Stimulated activated CD4-positive, alpha-beta T cell treated with anti-CD3 and anti-CD28 coated beads, Interleukin-2, amount 100 ng/mL, for 24 hours (primary cell): Measurements from ENCODE around the gene MYO1E.
A peak's percentile ranks its signal among the peaks of the same experiment; 100 is the strongest.

ENCODE experiments used
- DNase-seq, 2 donors: peaks; one replicate each; pipeline ENCODE4 v3.0.0-alpha.2; 2020

MYO1E gene

GRCh38 chr15:59313641-59314332 is 58.9 kb downstream of the MYO1E start:
- no peak for DNase-seq

DNA sequence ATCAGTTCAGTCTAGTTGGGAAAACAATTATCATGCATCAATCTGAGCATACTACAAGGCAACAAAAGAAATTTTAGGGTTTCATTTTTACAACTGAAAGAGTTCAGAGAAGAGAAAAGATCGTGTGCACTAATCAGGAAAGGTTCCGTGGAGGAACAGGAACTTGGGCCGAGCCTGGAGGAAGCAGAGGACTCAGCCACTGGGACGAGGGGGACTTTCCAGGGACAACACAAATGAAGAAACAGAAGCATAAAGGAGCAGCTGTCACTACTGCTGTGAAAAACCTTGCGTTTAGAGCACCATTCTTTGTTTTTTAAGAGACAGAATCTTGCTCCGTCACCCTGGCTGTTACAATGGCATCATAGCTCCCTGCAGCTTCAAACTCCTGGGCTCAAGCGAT is 60.5 kb downstream of the MYO1E start:
- DNase-seq, result no peak

- no peak for DNase-seq
Measured at GRCh38 chr15:59311195-59311594, 61.5 kb downstream of the MYO1E start.

- no peak for DNase-seq
Measured at GRCh38 chr15:59309405-59309804, 63.3 kb downstream of the MYO1E start.

GRCh38 chr15:59307165-59307537 is 65.5 kb downstream of the MYO1E start:
- DNase-seq, result no peak

GRCh38 chr15:59306520-59307164 is 66.0 kb downstream of the MYO1E start:
- no peak for DNase-seq

- DNase-seq, result no peak
Measured at GRCh38 chr15:59304807-59305206, 67.9 kb downstream of the MYO1E start.

DNA sequence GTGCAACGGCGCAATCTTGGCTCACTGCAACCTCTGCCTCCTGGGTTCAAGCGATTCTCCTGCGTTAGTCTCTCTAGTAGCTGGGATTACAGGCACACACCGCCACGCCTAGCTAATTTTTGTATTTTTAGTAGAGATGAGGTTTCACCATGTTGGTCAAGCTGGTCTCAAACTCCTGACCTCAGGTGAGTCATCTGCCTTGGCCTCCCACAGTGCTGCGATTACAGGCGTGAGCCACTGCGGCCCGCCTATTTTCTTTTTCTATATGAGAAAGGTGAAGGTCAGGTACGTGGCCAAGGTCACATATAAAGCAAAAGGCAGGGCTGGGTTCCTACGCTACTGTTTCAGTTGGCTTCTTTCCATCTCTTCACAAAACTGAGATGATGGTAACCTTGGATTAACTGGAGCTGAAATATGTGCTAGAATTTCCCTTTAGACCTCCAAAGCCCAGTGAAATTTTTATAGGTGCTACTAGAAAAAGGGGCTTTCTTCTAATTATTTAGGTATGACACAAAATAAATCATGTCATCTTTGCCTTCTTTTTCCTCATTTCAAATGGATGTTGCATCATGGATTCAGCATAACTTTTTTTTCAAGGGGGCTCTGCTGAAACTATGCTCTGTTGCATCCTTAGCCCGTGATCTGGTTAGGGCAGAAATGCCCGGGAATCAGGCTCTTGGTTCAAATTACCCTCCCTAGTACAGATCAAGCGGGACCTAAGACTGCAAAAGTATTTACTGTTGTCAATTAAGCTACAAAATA is 68.5 kb downstream of the MYO1E start:
- no peak for DNase-seq

GRCh38 chr15:59303633-59304032 is 69.0 kb downstream of the MYO1E start:
- no peak for DNase-seq

DNA sequence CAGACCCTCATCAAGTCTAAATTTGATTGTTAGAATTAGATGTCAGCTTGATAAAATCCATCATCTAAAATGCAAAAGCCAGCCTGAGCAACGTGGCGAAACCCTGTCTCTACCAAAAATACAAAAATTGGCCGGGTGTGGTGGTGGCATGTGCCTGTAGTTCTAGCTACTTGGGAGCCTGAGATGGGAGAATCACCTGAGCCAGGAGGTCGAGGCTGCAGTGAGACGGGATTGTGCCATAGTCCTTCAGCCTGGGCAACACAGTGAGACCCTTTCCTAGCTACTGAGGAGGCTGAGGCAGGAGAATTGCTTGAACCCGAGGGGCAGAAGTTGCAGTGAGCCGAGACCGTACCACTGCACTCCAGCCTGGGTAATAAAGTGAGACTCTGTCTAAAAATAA is 69.5 kb downstream of the MYO1E start:
- no peak for DNase-seq

DNA sequence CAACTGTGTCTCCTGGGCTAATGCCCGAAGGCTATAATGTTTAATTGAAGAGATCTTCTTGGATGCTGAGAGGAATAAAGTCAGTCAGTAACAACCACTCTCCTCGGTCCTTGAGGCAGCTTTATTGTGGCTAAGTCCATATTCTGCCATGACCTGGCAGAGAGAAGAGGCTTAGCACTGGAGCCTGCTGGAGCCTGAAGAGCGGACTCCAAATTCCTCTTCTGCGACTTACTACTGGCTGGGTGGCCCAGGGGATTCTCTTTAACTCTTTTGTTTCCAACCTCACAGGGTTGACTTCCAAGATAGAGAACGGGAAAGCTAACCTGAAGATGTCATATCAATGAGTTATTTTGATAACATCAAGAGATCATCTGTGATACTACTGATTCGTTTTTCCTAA is 71.1 kb downstream of the MYO1E start:
- DNase-seq, result no peak

GRCh38 chr15:59300618-59301139 is 72.0 kb downstream of the MYO1E start:
- no peak for DNase-seq

- peak; percentile 63 to 66 for DNase-seq
Measured at GRCh38 chr15:59299929-59300617, 72.6 kb downstream of the MYO1E start.

GRCh38 chr15:59298854-59299250 is 73.8 kb downstream of the MYO1E start:
- DNase-seq, result no peak

DNA sequence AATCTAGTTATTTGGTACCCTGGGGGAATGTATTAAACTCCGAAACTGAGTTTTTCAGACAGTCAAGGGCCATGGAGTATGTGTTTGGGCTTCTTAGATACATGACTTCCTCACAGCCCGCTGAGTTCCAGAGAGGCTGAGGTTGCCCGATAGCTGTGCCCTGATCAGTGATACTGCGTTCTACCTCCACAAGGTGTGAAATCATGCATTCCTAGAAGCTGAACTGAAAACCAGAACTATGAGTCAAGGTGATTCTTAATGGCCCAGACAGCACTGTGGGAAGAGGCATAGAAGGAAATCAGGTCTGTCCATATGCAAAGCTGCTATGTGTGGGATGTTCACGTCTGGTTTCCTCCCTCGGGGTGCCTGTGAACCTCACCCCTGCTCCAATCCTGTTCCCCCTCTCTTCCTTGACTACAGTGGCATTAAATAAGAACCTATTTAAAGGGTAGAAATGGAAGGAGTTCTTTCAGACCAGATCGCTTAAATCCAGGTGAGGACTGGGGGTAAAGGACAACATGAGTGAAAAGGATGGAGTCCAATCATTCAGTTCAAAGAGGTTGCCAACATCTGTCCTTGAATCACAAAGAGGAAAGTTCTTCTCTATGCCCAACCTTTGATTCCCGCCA is 74.3 kb downstream of the MYO1E start:
- DNase-seq, result peak; percentile 48 to 56

DNA sequence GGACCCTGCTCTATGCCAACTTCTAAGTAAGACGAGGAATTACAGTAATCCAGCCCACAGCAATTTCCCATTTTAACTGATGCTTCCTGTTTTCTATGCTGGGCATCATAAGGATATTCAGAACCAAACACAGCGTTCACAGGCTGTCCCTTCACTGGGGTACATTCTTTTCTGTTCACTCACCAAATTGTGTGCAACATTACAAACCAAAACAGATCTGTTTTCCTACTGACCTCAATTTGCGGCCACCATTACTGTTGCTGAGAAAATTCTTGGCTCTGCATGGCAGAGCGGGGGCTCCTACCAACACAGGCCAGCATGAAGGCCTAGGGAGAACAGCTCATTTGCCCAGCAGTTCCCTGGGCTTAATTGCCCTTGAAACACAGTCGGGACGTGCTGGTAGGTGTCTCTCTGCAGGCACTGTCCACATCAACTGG is 76.5 kb downstream of the MYO1E start:
- no peak for DNase-seq

GRCh38 chr15:59295261-59296001 is 77.2 kb downstream of the MYO1E start:
- DNase-seq, result no peak

- no peak for DNase-seq
Measured at GRCh38 chr15:59294574-59295260, 78.0 kb downstream of the MYO1E start.

GRCh38 chr15:59292442-59293151 is 80.1 kb downstream of the MYO1E start:
- no peak for DNase-seq

- no peak for DNase-seq
Measured at GRCh38 chr15:59291213-59291549, 81.5 kb downstream of the MYO1E start.
